Mesenchymal stem cell (in vitro differentiated cells and primary cell): ENCODE data around the gene ARID3A.

Experiments
- DNase-seq: peaks from one replicate; pipeline ENCODE4 v3.0.0-alpha.2; 2013
- H2AFZ ChIP-seq: one replicate; pipeline ENCODE4 v1.6.1; 2013; ENCODE audit warnings: low read depth, mild to moderate bottlenecking, control low read depth, inconsistent platforms, low read length, moderate library complexity
- H2AK5ac ChIP-seq: 2 replicates; pipeline ENCODE4 v1.6.1; 2013; ENCODE audit warnings: low read length, moderate library complexity, mild to moderate bottlenecking, inconsistent platforms; ENCODE audit not compliant: severe bottlenecking
- H2BK120ac ChIP-seq: one replicate; pipeline ENCODE4 v1.6.1; 2013; ENCODE audit warnings: low read depth, mild to moderate bottlenecking, inconsistent platforms, low read length, moderate library complexity
- H2BK12ac ChIP-seq, 2 experiments: one replicate each; pipeline ENCODE4 v1.6.1; 2013; ENCODE audit warnings: inconsistent platforms in 2 of 2, low read length in 2 of 2, mild to moderate bottlenecking in 2 of 2, moderate library complexity in 2 of 2, control low read depth in 1 of 2
- H2BK15ac ChIP-seq: one replicate; pipeline ENCODE4 v1.6.1; 2013; ENCODE audit warnings: mild to moderate bottlenecking, low read depth, inconsistent platforms; ENCODE audit not compliant: poor library complexity, severe bottlenecking
- H2BK5ac ChIP-seq: 2 replicates; pipeline ENCODE4 v1.6.1; 2013; ENCODE audit warnings: low read depth, mild to moderate bottlenecking, low read length, control low read depth, inconsistent platforms; ENCODE audit not compliant: poor library complexity, severe bottlenecking
- H3K14ac ChIP-seq, 2 experiments: one replicate each; pipeline ENCODE4 v1.6.1; 2013; ENCODE audit warnings: inconsistent platforms in 2 of 2, low read length in 2 of 2, control low read depth in 1 of 2, mild to moderate bottlenecking in 1 of 2, moderate library complexity in 1 of 2
- H3K18ac ChIP-seq, 2 experiments: one replicate each; pipeline ENCODE4 v1.6.1; 2013; ENCODE audit warnings: inconsistent platforms in 2 of 2, low read length in 2 of 2, control low read depth in 1 of 2, low read depth in 1 of 2, mild to moderate bottlenecking in 1 of 2
- H3K23ac ChIP-seq, 2 experiments: one replicate each; pipeline ENCODE4 v1.6.1; 2013; ENCODE audit warnings: inconsistent platforms in 2 of 2, low read length in 2 of 2, mild to moderate bottlenecking in 2 of 2, moderate library complexity in 2 of 2, control low read depth in 1 of 2
- H3K27ac ChIP-seq: 2 replicates; pipeline ENCODE4 v1.5.1; 2013; ENCODE audit warnings: mild to moderate bottlenecking, moderate library complexity, low read length, control low read depth, inconsistent platforms; ENCODE audit not compliant: poor library complexity, severe bottlenecking
- H3K27me3 ChIP-seq, 2 experiments: 2 replicates each; pipeline versions ENCODE4 v1.6.1 to v1.7.0; 2013; ENCODE audit warnings: low read length in 2 of 2, mild to moderate bottlenecking in 2 of 2, moderate library complexity in 2 of 2, control low read depth in 1 of 2, inconsistent platforms in 1 of 2; ENCODE audit not compliant: control insufficient read depth in 1 of 2, insufficient read depth in 1 of 2
- H3K36me3 ChIP-seq, 2 experiments: 2 replicates each; pipeline versions ENCODE4 v1.6.1 to v1.7.0; 2013; ENCODE audit warnings: low read length in 2 of 2, control low read depth in 1 of 2, inconsistent platforms in 1 of 2, low read depth in 1 of 2, mild to moderate bottlenecking in 1 of 2; ENCODE audit not compliant: insufficient read depth in 2 of 2, control insufficient read depth in 1 of 2
- H3K4ac ChIP-seq, 2 experiments: one replicate each; pipeline ENCODE4 v1.6.1; 2013; ENCODE audit warnings: inconsistent platforms in 2 of 2, low read length in 2 of 2, mild to moderate bottlenecking in 2 of 2, moderate library complexity in 2 of 2, control low read depth in 1 of 2, low read depth in 1 of 2
- H3K4me1 ChIP-seq: 2 replicates; pipeline ENCODE4 v1.6.1; 2013; ENCODE audit warnings: low read depth, low read length, control low read depth; ENCODE audit not compliant: control insufficient read depth, insufficient read depth
- H3K4me2 ChIP-seq: 2 replicates; pipeline ENCODE4 v1.6.1; 2013; ENCODE audit warnings: low read length, mild to moderate bottlenecking, inconsistent platforms; ENCODE audit not compliant: poor library complexity, severe bottlenecking
- H3K4me3 ChIP-seq, 2 experiments: 2 replicates each; pipeline versions ENCODE4 v1.5.1 to v1.7.0; 2013; ENCODE audit warnings: low read length in 2 of 2, mild to moderate bottlenecking in 2 of 2, control low read depth in 1 of 2, low read depth in 1 of 2; ENCODE audit not compliant: insufficient read depth in 1 of 2
- H3K79me1 ChIP-seq: replicated peaks from 2 replicates; pipeline ENCODE4 v1.6.1; 2013; ENCODE audit warnings: mild to moderate bottlenecking, control low read depth, low read length, inconsistent platforms; ENCODE audit not compliant: poor library complexity, severe bottlenecking
- H3K9ac ChIP-seq: 2 replicates; pipeline ENCODE4 v1.7.0; 2013; ENCODE audit warnings: mild to moderate bottlenecking, low read length, moderate library complexity
- H3K9me3 ChIP-seq: 2 replicates; pipeline ENCODE4 v1.7.0; 2013; ENCODE audit warnings: mild to moderate bottlenecking, low read length; ENCODE audit not compliant: control insufficient read depth
- H4K8ac ChIP-seq: one replicate; pipeline ENCODE4 v1.6.1; 2013; ENCODE audit warnings: inconsistent platforms, mild to moderate bottlenecking, low read length, moderate library complexity
- H4K91ac ChIP-seq: one replicate; pipeline ENCODE4 v1.6.1; 2013; ENCODE audit warnings: mild to moderate bottlenecking, low read length, inconsistent platforms
- WGBS: methylation state at CpG from one replicate; pipeline ENCODE4 v1.1.7; 2013; ENCODE audit warnings: mixed read lengths; 5-methylcytosine and 5-hydroxymethylcytosine counted together

Gene ARID3A

GRCh38 chr19:944663-945241 is 18.9 kb downstream of the ARID3A start:
- no peak overlapping the region for H3K9ac ChIP-seq
- no peak overlapping the region for H3K27ac ChIP-seq
- H3K18ac ChIP-seq, result no peak overlapping the region
- H3K27me3 ChIP-seq, result no peaks in the 10 kb centered on the region
- H2BK120ac ChIP-seq, result no peak overlapping the region
- no peak overlapping the region for H3K23ac ChIP-seq
- H2AFZ ChIP-seq, result no peak overlapping the region
- no peak overlapping the region for H2BK5ac ChIP-seq
- H3K14ac ChIP-seq, result no peak overlapping the region
- H4K91ac ChIP-seq, result no peak overlapping the region
- H3K4ac ChIP-seq, result no peak overlapping the region
- H3K9me3 ChIP-seq, result no peaks in the 10 kb centered on the region
- no peak overlapping the region for H3K4me3 ChIP-seq
- no peak overlapping the region for H4K8ac ChIP-seq
- peaks cover 66% of the 10 kb centered on the region for H3K4me1 ChIP-seq
- no peak overlapping the region for H3K4me2 ChIP-seq
- H3K36me3 ChIP-seq, result peaks cover 22 to 86% of the 10 kb centered on the region in 2 experiments
- no peak overlapping the region for H2BK12ac ChIP-seq
- no peak overlapping the region for H2AK5ac ChIP-seq
- no peaks in the 10 kb centered on the region for H3K79me1 ChIP-seq
- DNase-seq, result no peak
- 93% methylated on average over 22 of the region's 22 CpGs for WGBS
- H2BK15ac ChIP-seq, result no peak overlapping the region

- H3K23ac ChIP-seq, result no peak overlapping the region
- DNase-seq, result no peak
- H4K91ac ChIP-seq, result peak overlapping the region; percentile 11
- H3K4me2 ChIP-seq, result peak overlapping the region; percentile 5
- H3K36me3 ChIP-seq, result peaks cover 21 to 81% of the 10 kb centered on the region in 2 experiments
- H2BK15ac ChIP-seq, result peak overlapping the region; percentile 28
- peak overlapping the region; percentile 23 for H2AK5ac ChIP-seq
- H3K27me3 ChIP-seq, result no peaks in the 10 kb centered on the region
- peaks cover 64% of the 10 kb centered on the region for H3K4me1 ChIP-seq
- H3K18ac ChIP-seq, result no peak overlapping the region
- H2AFZ ChIP-seq, result no peak overlapping the region
- H3K4ac ChIP-seq, result no peak overlapping the region
- H3K14ac ChIP-seq, result no peak overlapping the region
- no peak overlapping the region for H2BK5ac ChIP-seq
- H3K27ac ChIP-seq, result no peak overlapping the region
- H2BK12ac ChIP-seq, result no peak overlapping the region
- WGBS, result 92% methylated on average over 31 of the region's 37 CpGs
- no peak overlapping the region for H4K8ac ChIP-seq
- no peak overlapping the region for H3K4me3 ChIP-seq
- H2BK120ac ChIP-seq, result no peak overlapping the region
- H3K79me1 ChIP-seq, result no peaks in the 10 kb centered on the region
- H3K9ac ChIP-seq, result no peak overlapping the region
- no peaks in the 10 kb centered on the region for H3K9me3 ChIP-seq
Measured at GRCh38 chr19:945401-946252, 19.8 kb downstream of the ARID3A start.

GRCh38 chr19:947090-947706 is 21.4 kb downstream of the ARID3A start:
- Histone ChIP-seq H3K9me3 (no peaks in the 10 kb centered on the region), H3K79me1 (no peaks in the 10 kb centered on the region), H2BK15ac (no peak overlapping the region), H3K14ac (no peak overlapping the region), H2AFZ (no peak overlapping the region), H4K91ac (no peak overlapping the region), H2BK5ac (no peak overlapping the region), H3K4ac (no peak overlapping the region), H3K4me1 (peaks cover 62% of the 10 kb centered on the region), H2BK12ac (no peak overlapping the region), H3K4me2 (no peak overlapping the region), H3K36me3 (peaks cover 15 to 66% of the 10 kb centered on the region in 2 experiments), H3K18ac (no peak overlapping the region), H2BK120ac (no peak overlapping the region), H2AK5ac (no peak overlapping the region), H3K27me3 (no peaks in the 10 kb centered on the region), H4K8ac (no peak overlapping the region), H3K9ac (no peak overlapping the region), H3K4me3 (no peak overlapping the region), H3K27ac (no peak overlapping the region), H3K23ac (no peak overlapping the region)
- DNase-seq, result no peak
- 97% methylated on average over 30 of the region's 30 CpGs for WGBS
